Left forelimb (tissue), 1 donor: ENCODE data around the gene LRFN4.
"Not testable (repeated sequence)": the region's sequence is repeated elsewhere in the genome, so short reads cannot be mapped to it uniquely, and the experiment has no call there.

Source experiments
- DNase-seq: peaks from one replicate; pipeline ENCODE4 v3.0.0-alpha.2; 2018; ENCODE audit warnings: low spot score

Gene LRFN4

GRCh38 chr11:66856496-66857233 is at the start of gene LRFN4:
Gene LRFN4 (plus strand): TSS chr11:66857064. CDS start chr11:66857745, 681 bp downstream.
- no peak for DNase-seq

GRCh38 chr11:66809592-66809991 is 47.3 kb upstream of the LRFN4 start:
- DNase-seq, result no peak

- DNase-seq, result no peak
Observed at GRCh38 chr11:66810576-66811185, 46.2 kb upstream of the LRFN4 start.

- DNase-seq, result no peak
Observed at GRCh38 chr11:66814678-66815077, 42.2 kb upstream of the LRFN4 start.

- DNase-seq, result no peak
Observed at GRCh38 chr11:66815646-66816045, 41.2 kb upstream of the LRFN4 start.

GRCh38 chr11:66818231-66818955 is 38.5 kb upstream of the LRFN4 start:
- DNase-seq, result no peak

GRCh38 chr11:66820381-66820780 is 36.5 kb upstream of the LRFN4 start:
- no peak for DNase-seq

- no peak for DNase-seq
Observed at GRCh38 chr11:66820901-66821300, 36.0 kb upstream of the LRFN4 start.

- DNase-seq, result no peak
Observed at GRCh38 chr11:66823700-66824099, 33.2 kb upstream of the LRFN4 start.

GRCh38 chr11:66824573-66824972 is 32.3 kb upstream of the LRFN4 start:
- DNase-seq, result not testable (repeated sequence)

- no peak for DNase-seq
Observed at GRCh38 chr11:66834539-66834845, 22.4 kb upstream of the LRFN4 start.

- no peak for DNase-seq
Observed at GRCh38 chr11:66834943-66835342, 21.9 kb upstream of the LRFN4 start.

- no peak for DNase-seq
Observed at GRCh38 chr11:66835768-66836405, 21.0 kb upstream of the LRFN4 start.

GRCh38 chr11:66840317-66841091 is 16.4 kb upstream of the LRFN4 start:
- no peak for DNase-seq

- DNase-seq, result no peak
Observed at GRCh38 chr11:66841861-66842260, 15.0 kb upstream of the LRFN4 start.

GRCh38 chr11:66842501-66842895 is 14.4 kb upstream of the LRFN4 start:
- no peak for DNase-seq

- peak; percentile 96 for DNase-seq
Observed at GRCh38 chr11:66842896-66843775, 13.7 kb upstream of the LRFN4 start, which contains the start of gene RCE1. Gene RCE1 (plus strand): TSS chr11:66843441. CDS start chr11:66843456, 15 bp downstream.

- no peak for DNase-seq
Observed at GRCh38 chr11:66843776-66844495, 12.9 kb upstream of the LRFN4 start.

GRCh38 chr11:66844496-66845142 is 12.2 kb upstream of the LRFN4 start:
- DNase-seq, result no peak
